ENCODE measurements around the gene TLE6.

DNA sequence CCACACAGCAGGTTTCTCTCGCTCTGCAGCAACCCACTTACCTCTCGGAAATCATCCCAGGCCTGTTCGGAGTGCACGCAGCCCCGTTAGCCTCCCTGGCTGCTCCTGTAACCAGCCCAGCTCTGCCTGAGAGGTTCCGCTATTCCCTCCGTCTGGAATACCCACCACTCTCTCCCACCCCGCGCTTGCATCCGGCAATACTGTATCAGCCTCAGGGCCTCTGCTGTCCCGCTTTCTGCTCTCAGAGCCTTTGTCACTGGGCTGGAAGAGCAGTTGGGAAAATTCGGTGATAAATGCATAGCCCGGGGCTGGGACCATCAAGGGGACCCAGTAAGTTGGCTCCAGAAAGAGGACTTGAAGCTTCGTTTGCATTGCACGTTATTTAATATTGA lies 759 bp upstream of the TLE6 start:
- TF ChIP-seq, protein P1, sequence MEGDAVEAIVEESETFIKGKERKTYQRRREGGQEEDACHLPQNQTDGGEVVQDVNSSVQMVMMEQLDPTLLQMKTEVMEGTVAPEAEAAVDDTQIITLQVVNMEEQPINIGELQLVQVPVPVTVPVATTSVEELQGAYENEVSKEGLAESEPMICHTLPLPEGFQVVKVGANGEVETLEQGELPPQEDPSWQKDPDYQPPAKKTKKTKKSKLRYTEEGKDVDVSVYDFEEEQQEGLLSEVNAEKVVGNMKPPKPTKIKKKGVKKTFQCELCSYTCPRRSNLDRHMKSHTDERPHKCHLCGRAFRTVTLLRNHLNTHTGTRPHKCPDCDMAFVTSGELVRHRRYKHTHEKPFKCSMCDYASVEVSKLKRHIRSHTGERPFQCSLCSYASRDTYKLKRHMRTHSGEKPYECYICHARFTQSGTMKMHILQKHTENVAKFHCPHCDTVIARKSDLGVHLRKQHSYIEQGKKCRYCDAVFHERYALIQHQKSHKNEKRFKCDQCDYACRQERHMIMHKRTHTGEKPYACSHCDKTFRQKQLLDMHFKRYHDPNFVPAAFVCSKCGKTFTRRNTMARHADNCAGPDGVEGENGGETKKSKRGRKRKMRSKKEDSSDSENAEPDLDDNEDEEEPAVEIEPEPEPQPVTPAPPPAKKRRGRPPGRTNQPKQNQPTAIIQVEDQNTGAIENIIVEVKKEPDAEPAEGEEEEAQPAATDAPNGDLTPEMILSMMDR (IDR thresholded peaks at IDR 0.05; ENCODE audit: borderline replicate concordance, extremely low read depth, low read length, poor library complexity, severe bottlenecking) = no peak
- TF ChIP-seq EZH2 (IDR thresholded peaks at IDR 0.05; ENCODE audit: borderline replicate concordance, low read depth, low read length, severe bottlenecking) = no peak
